Nephron progenitor cell (in vitro differentiated cells): ENCODE data around the gene RAD51C.
"Not testable (repeated sequence)": the region's sequence is repeated elsewhere in the genome, so short reads cannot be mapped to it uniquely, and the experiment has no call there.

Source experiments
- DNase-seq: peaks from one replicate; pipeline ENCODE4 v3.0.0; 2021
- H3K27ac Mint-ChIP-seq: 2 replicates; pipeline ENCODE4 v1.8.0; 2021; ENCODE audit warnings: mild to moderate bottlenecking, moderate library complexity, mixed read lengths
- H3K27me3 Mint-ChIP-seq: 2 replicates; pipeline ENCODE4 v1.8.0; 2021; ENCODE audit warnings: mild to moderate bottlenecking, low read depth, mixed read lengths; ENCODE audit not compliant: poor library complexity
- H3K36me3 Mint-ChIP-seq: 2 replicates; pipeline ENCODE4 v1.8.0; 2021; ENCODE audit warnings: low read depth, mixed read lengths
- H3K4me1 Mint-ChIP-seq: 2 replicates; pipeline ENCODE4 v1.8.0; 2021; ENCODE audit warnings: mixed read lengths
- H3K4me3 Mint-ChIP-seq: 2 replicates; pipeline ENCODE4 v1.8.0; 2021; ENCODE audit warnings: mild to moderate bottlenecking, moderate library complexity, mixed read lengths
- H3K9me3 Mint-ChIP-seq: 2 replicates; pipeline ENCODE4 v1.8.0; 2021; ENCODE audit warnings: mild to moderate bottlenecking, moderate library complexity, mixed read lengths
- TF ChIP-seq, protein P1 (sequence below): fragments of 200-600 bp; sonication (generic); IDR thresholded peaks from 2 replicates; pipeline ENCODE4 v1.5.0; 2021; ENCODE audit warnings: antibody characterized with exemption

RAD51C gene

DNA sequence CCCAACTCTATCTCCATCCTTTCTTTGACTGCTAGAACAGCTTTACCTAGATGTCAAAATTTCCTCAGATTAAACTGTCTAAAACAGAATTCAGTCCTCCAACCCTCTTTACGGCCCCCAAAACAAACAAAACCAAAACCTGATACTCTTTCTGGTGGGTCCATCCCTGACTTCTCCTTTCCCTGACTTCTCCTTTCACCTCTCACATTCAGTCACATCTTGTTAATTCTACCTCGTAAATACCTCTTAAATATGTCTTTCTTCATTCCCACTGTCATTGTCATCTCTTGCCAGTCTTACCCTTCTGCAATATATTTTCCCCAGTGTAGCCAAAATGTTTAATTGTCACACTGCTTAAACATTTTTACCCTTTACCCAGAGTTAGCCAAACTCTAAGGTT lies 67.8 kb downstream of the RAD51C start:
- Mint-ChIP-seq H3K36me3 (no peaks in the 10 kb centered on the region), H3K9me3 (no peaks in the 10 kb centered on the region), H3K27ac (no peak overlapping the region), H3K4me1 (peaks cover 48% of the 10 kb centered on the region), H3K4me3 (no peak overlapping the region), H3K27me3 (peaks cover 26% of the 10 kb centered on the region)
- TF ChIP-seq, protein P1, sequence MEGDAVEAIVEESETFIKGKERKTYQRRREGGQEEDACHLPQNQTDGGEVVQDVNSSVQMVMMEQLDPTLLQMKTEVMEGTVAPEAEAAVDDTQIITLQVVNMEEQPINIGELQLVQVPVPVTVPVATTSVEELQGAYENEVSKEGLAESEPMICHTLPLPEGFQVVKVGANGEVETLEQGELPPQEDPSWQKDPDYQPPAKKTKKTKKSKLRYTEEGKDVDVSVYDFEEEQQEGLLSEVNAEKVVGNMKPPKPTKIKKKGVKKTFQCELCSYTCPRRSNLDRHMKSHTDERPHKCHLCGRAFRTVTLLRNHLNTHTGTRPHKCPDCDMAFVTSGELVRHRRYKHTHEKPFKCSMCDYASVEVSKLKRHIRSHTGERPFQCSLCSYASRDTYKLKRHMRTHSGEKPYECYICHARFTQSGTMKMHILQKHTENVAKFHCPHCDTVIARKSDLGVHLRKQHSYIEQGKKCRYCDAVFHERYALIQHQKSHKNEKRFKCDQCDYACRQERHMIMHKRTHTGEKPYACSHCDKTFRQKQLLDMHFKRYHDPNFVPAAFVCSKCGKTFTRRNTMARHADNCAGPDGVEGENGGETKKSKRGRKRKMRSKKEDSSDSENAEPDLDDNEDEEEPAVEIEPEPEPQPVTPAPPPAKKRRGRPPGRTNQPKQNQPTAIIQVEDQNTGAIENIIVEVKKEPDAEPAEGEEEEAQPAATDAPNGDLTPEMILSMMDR: no peak
- no peak for DNase-seq

DNA sequence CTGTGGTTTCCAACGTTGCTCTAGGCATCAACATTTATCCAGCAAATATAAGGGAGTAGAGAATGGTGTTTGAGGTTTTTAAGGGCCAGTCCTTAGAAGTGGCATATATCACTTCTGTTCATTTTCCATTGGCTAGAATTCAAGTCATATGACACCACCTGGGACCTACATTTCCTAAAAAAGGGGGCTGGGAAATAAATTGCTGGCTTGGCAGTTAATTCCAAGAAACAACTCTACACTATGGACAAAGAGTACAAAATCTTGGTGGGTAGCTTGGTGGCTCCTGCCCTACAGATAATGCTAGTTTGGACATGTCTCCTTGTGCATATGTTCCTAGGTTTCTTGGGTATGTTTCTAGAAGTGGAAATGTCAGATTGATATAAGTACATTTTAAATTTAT lies 70.9 kb downstream of the RAD51C start:
- no peak overlapping the region for H3K4me3 Mint-ChIP-seq
- no peaks in the 10 kb centered on the region for H3K9me3 Mint-ChIP-seq
- TF ChIP-seq, protein P1: no peak
- DNase-seq: no peak
- H3K27me3 Mint-ChIP-seq: peaks cover 12% of the 10 kb centered on the region
- H3K36me3 Mint-ChIP-seq: no peaks in the 10 kb centered on the region
- H3K4me1 Mint-ChIP-seq: peaks cover 36% of the 10 kb centered on the region
- H3K27ac Mint-ChIP-seq: no peak overlapping the region

DNA sequence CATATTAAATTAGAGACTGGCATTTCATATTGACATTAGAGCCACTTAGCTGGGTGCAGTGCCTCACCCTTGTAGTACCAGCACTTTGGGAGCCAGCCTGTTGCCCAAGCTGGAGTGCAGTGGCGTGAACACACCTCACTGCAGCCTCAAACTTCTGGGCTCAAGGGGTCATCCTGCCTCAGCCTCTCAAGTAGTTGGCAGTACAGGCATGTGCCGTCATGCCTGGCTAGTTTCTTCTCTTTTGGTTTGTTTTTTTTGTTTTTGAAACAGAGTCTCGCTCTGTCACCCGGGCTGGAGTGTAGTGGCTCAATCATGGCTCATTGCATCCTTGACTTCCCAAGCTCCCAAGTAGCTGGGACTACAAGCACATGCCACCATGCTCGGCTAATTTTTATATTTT lies 72.0 kb downstream of the RAD51C start:
- no peak overlapping the region for H3K27ac Mint-ChIP-seq
- peak; percentile 28 for DNase-seq
- H3K4me3 Mint-ChIP-seq: no peak overlapping the region
- TF ChIP-seq, protein P1: no peak
- H3K9me3 Mint-ChIP-seq: no peaks in the 10 kb centered on the region
- H3K36me3 Mint-ChIP-seq: no peaks in the 10 kb centered on the region
- H3K4me1 Mint-ChIP-seq: peaks cover 31% of the 10 kb centered on the region
- peaks cover 6% of the 10 kb centered on the region for H3K27me3 Mint-ChIP-seq

DNA sequence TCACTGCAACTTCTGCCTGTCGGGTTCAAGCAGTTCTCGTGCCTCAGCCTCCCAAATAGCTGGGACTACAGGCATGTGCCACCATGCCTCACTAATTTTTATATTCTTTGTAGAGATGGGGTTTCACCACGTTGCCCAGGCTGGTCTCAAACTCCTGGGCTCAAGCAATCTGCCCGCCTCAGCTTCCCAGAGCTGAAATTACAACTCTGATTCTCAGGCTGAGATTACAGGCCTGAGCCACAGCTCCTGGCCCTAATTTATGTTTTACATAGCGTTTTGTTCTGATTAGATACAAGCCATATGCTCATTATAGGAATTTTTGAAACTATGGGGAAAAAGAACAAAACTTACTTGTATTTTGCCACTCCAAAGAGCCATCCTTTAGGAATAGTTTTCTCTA lies 86.1 kb downstream of the RAD51C start:
- not testable (repeated sequence) for H3K27me3 Mint-ChIP-seq, H3K4me1 Mint-ChIP-seq, H3K4me3 Mint-ChIP-seq, H3K9me3 Mint-ChIP-seq, H3K27ac Mint-ChIP-seq, H3K36me3 Mint-ChIP-seq, DNase-seq

DNA sequence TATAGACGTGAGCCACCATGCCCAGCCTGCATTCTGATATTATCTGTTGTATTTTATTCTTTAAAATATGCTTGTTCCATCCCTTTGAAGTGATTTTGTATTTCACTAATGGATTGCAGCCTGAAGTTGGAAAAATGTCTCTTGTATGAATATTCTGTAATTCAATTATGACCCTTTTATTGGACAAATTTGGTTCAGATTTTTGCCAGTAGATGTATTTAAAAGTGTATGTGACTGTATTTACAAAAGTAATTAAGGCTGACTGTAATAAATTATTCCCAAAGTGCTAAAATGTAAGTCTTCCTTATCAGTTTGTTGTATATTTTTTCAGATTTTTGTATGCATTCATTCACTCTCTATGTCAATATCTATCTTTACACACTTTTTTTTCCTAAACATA lies 87.0 kb downstream of the RAD51C start:
- H3K27me3 Mint-ChIP-seq: peaks cover 3% of the 10 kb centered on the region
- DNase-seq: no peak
- no peaks in the 10 kb centered on the region for H3K9me3 Mint-ChIP-seq
- no peak overlapping the region for H3K4me3 Mint-ChIP-seq
- H3K4me1 Mint-ChIP-seq: no peaks in the 10 kb centered on the region
- no peaks in the 10 kb centered on the region for H3K36me3 Mint-ChIP-seq
- no peak overlapping the region for H3K27ac Mint-ChIP-seq
- TF ChIP-seq, protein P1: no peak

DNA sequence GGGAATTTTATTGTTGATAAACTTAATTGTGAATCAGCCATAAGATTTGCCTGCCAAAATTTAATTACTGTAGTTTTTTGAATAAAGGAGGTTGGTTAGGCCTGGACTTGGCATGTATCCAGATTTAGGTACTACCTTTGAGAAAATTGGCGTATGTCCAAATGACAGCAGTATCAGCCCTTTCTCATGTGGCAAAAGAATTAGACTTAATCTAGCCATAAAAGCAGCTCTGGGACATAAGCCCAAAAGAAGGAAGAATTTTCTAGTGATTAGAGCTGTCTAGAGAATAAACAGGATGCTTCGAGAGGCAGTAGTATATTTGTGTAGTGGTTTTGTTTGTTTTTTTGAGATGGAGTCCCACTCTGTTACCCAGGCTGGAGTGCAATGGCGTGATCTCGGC lies 91.0 kb downstream of the RAD51C start:
- TF ChIP-seq, protein P1: no peak
- H3K4me1 Mint-ChIP-seq: no peaks in the 10 kb centered on the region
- DNase-seq: no peak
- no peak overlapping the region for H3K4me3 Mint-ChIP-seq
- H3K27me3 Mint-ChIP-seq: peaks cover 3% of the 10 kb centered on the region
- H3K9me3 Mint-ChIP-seq: no peaks in the 10 kb centered on the region
- no peaks in the 10 kb centered on the region for H3K36me3 Mint-ChIP-seq
- H3K27ac Mint-ChIP-seq: no peak overlapping the region
